HG03025 (cell line): ENCODE results near the gene CPLX1.

Experiments
- ATAC-seq: cut with Tn5 transposase; IDR thresholded peaks from one replicate; pipeline ENCODE4 v1.9.1; 2021; ENCODE audit warnings: mild to moderate bottlenecking, moderate library complexity; ENCODE audit not compliant: unreplicated experiment, low FRiP score

CPLX1 gene

DNA sequence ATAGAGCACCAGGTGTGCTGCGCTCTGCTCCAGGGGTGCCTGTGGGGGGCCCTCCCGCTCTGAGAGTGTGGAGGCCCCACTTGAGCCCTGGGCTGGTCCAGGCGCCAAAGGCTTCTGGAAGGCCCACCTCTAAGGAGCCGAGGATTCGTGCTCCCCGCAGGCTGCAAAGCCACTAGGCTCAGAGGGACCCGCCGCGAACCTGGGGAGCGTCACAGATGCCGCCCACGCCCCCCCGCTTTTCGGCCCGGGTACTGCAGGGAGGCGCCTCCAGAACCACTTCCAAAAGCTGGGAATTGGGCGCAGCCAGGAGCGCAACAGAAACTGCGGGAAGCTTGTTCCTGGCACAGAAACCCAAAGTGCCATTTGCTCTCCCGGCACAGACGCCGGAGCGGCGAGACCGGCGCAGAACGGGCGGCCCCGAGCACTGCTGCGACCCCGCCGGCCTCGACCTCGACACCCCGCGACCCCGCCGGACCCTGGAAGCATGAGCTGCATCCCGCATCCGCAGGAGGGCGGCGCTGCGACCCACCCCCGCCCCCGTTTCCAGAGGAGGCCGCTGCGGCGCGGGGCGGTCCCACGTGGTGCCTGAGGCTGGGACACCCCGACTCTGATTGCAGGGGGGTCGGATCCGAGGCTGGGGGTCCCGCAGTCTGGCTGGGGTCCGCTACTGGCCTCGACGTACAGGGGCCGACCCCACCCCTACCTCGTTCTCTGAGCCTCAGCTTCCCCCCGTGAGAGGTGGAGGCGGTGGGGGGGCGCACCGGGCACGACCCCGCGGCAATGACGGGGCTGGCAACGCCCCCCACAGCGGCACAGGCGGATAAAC is 30.8 kb downstream of the CPLX1 start:
- ATAC-seq = no peak

DNA sequence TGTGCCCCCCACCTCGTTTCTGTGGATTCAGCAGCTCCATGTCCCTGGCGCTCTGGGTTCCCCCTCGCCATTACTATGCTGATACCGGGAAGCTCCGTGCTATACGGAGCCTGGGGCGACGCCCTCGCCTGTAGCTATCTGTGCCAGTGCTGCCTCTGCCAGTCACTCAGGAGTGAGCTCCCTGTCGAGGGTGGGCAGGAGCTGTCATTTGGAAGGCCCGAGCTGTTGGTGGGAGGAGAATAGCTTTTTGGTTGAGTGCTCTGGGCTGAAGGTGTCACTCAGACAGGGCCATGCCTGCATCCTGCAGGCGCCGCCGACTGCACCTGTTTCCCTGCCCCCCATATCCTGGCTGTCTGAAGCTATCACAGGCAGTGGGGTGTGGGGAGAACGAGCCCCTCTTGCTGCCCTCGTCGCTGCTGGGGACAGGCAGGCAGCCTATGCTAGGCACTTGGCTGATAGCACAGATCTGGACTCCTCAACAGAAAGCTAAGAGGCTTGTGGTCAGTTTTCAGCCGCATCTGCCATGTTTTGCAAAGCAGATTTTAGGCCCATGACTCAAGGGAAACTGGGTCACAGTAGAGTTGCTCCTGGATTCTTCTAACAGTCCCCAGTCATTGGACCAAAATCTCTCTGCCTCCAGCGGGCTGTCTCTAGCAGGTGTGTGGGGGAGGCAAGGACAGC is 31.8 kb downstream of the CPLX1 start:
- no peak for ATAC-seq

DNA sequence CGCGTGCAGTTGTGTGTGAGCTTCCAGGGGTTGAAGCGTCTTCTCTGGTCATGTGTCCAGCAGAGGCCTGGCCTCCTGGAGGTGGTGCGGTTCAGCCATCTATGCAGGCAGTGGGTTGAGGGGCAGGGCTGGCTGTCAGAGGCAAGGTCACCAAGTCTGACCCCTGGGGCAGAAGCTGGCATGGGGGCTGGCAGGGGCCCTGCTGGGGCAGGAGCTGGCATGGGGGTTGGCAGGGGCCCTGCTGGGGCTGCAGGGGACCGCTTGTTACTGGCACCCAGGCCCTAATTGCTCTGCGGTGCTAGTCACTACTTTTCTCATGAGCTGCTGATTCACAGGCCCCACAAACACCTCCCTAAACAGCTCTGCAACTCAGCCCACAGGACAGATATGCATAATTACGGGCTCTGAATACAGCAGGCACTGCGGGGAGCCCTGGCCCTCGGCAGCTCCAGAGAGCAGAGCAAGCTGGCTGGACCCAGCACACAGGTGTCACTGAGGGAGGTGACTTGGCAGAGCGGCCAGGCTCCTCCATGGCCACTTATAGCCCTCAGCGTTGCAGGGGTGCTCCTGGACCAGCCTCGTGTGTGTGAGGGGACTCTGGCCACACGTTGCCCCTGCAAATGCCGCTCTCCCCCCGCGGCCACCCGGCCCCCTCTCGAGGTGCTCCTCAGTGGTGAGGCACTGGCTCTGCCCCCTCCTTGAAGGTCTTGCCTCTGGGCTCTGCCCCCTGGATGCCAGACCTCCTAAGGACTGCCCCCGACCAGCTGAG is 32.7 kb downstream of the CPLX1 start:
- ATAC-seq = no peak

DNA sequence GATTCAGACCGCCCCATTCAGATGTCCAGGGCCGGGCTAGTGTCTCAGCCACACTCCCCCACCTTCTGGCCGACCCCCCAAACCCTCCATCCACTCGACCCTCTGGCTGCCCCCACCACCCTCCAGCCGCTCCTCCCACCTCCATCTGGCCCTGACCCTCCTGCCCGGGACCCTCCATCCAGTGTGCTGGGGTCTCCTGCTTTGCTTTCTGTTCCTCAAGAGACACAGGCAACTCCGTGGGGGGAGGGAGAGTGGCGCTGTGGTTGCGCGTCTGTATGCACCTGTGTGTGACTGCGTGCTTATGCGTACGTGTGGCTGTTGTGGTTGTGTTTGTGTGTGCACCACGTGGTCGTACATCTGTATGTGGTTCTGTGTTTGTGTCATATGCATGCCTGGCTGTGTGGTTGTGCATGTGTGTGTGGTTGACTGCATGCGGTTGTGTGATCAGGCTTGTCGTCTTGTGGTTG is 33.3 kb downstream of the CPLX1 start:
- ATAC-seq = no peak

DNA sequence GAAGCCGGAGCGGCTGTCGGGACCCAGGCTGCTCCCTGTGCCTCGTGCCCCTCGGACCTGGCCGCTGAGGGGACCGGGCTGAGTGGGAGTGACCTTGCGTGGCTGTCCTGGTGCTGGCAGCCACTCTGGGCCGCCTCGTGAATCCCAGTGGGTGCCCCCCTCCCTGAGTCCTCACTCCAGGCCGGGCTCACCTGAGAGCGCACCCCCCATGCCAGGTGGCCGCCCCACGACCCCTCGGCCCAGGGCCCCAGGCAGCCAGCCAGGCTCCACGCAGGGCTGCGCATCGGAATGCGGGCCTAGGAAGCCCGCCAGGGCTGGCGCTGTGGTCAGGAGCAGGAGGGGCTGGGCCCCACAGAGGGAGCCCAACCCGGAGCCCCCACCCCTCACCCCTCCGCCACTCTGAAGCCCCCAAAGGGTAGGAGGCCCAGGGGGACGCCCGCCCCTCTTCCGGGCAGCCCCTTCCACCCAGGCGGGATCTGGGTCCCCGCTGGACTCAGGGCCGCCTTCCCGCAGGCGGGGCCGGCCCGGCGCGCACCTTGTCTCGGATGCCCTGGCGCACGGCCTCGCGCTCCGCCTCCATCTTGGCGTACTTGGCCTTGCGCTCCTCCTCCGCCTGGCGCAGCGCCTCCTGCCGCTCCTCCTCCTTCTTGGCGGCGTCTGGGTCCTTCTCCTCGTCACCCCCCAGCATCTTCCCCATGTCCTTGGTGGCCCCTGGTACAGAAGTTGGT is 33.9 kb downstream of the CPLX1 start:
- no peak for ATAC-seq

DNA sequence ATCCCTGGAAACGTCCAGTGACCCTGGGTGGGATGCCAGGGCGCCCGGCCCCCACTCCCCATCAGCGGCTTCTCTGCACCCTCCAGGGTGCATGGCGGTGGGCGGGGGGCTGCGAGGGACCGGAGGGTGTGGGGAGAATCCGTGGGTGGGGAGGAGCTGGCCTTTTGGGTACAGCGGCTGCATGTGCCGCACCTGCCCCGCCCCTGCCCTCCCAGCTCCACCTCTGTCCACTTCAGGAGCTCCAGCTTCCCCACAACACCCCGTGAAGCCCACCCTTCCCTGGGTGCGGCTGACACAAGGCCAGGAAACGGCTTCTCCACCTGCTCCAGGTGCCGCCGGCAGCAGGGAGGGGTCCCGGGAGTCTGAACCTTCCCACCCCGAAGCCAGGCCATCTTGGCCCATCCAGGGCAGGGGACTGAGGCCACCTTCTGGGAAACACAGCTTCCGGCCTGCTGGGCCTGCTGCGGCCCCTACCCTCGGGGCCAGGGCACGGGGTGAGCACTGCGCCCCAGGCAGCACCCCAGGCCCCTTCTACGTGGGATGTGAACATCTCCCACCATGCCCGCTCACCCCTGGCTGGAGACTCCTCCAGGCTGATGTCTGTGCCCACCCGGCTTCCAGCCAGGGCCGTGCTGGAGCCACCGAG is 34.6 kb downstream of the CPLX1 start:
- no peak for ATAC-seq

DNA sequence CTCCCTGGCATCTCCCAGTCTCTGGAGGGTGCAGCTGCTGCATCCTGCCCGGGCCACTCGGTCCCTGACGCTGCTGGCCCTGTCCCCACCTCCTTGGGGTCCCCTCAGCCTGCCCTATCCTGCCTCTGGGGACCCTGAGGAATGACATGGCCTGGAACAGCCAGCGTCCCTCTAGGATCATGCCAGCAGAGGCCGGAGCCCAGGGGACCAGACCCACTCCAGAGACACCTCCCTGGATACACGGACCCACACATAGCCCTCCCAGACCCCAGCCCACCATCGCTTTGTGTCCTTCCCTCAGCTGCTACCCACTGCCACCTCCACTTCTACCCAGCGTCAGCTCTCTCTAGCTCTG is 35.5 kb downstream of the CPLX1 start:
- no peak for ATAC-seq

DNA sequence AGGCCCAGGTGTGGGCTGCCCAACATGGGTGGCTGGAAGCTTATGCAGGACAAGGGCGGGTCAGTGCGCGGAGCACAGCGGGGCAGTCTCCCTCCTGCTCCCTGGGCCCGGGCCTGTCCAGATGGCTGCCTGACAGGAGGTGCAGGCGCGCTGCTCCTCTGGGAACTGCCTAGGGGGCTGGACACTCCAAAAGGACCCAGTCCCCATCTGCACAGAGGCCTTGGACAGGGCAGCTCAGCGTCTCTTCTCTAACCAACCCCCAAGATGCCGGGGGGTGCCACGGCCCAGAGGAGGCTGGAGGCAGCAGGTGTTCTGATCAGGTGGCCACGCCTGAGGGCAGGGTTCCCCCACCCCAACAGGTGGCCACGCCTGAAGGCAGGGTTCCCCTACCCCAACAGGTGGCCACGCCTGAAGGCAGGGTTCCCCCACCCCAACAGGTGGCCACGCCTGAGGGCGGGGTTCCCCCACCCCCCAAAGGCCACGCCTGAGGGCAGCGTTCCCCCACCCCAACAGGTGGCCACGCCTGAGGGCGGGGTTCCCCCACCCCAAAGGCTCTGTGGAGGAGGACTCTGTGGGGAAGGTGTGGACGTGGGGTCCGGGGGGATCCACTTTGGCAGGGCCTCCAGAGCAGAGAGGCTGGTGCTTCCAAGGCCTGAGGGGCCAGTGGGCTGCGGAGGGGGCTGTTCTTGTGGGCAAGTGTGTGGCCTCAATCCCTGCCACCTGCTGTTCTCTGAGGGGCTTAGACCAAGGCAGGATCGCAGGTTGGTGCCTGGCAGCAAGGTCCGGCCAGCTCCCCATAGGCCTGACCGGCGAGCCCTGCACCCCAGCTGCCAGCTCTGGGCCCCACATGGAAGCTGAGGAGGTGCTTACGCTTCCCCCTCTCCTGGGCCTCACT is 36.1 kb downstream of the CPLX1 start:
- no peak for ATAC-seq

DNA sequence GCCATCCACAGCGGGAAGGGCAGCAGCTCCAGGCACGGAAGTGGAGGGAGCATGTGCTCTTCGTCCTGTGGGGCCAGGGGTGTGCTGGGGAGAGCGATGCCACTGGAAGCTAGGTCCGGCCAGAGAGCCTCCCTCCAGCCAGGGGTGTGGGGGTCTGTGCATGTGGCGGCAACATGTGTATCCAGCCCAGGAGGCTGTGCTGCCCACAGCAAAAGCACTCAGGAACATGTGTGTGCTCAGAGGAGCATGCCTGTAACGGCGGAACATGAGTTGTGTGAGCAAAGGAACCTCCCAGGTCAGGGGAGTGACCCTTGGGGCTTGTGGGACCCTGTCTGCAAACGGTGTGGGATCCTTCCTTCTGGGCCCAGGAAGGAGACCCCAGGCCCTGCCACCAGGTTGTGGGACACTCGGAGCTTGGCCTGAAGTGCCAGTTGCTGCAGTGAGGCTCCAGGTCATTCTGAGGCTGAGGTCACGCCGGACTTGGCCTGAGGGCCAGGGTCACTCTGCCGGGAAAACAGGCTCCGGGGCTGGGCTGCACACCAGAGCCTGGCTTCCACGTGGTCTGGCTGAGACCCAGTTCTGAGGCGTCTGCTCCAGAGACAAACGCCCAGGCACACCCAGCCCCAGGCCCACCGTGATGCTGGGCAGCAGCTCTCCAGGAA is 37.2 kb downstream of the CPLX1 start:
- ATAC-seq = no peak

DNA sequence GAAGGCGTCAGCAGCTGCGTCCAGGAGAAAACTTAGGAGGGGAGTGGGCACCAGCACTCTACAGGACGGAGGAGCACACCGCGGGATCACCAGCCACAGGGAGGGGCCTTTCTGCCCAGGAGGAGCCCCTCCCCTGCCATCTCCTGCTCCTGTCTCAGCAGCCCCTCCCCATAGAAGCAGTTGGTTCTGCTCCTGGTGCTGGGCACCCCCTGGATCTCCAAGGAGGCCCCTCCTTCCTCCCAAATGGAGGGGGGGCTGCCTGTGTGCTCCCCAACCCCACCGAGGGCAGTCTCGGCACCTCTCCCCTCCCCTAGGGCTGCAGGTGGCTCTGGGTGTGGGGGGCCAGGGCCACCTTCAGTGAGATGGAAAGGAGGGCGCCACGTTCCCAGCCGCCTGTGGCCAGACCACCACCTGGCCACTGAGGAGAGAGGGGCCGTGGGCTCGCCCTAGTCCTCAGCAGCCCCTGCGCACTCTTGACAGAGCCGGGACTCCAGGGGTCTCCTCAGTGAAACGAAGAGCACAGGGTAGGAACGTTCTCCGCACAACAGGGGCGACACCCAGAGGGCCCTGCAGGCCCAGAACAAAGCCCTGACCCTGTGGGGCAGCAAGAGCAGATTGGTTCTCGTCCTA is 37.8 kb downstream of the CPLX1 start:
- no peak for ATAC-seq

DNA sequence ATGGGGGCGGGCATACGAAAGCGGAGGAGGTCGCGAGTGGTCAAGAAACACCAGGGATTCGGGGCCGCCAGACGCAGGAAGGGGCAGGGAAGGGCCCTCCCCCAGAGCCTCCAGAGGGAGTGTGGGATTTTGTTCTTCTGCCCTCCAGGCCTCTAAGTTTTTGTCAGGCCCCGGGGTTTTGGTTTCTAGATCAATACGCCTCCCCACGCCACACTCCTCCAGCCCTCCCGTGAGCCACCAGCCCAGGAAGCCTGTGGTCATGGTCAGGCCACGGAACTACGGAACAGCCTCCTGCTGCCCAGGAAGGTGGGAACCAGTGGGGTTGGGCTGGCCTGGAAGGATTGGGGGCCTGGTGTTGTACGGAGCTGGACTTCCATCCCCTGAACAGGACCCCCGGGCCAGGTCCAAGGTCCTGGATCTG is 38.4 kb downstream of the CPLX1 start:
- ATAC-seq = no peak

DNA sequence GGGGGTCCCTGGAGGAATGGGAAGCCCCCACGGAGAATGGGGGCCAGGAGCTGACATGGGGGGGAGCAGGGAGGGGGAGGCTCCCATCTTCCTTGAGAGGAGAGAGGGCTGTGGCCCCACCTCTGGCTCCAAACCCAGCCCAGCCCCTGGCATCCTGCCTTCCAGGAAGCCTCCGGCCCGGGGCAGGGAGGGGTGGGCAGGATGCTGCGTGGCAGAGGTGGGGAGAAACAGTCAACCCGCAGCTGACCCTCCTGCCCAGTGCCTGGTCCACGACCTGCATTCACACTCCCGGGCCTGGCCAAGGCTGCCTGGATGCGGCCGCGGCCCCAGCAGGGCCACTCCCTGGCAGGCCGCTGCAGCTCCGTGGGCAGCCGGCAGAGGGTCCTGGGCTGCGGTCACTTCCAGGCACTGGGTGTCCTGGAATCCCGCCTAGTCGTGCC is 39.0 kb downstream of the CPLX1 start:
- ATAC-seq = no peak

DNA sequence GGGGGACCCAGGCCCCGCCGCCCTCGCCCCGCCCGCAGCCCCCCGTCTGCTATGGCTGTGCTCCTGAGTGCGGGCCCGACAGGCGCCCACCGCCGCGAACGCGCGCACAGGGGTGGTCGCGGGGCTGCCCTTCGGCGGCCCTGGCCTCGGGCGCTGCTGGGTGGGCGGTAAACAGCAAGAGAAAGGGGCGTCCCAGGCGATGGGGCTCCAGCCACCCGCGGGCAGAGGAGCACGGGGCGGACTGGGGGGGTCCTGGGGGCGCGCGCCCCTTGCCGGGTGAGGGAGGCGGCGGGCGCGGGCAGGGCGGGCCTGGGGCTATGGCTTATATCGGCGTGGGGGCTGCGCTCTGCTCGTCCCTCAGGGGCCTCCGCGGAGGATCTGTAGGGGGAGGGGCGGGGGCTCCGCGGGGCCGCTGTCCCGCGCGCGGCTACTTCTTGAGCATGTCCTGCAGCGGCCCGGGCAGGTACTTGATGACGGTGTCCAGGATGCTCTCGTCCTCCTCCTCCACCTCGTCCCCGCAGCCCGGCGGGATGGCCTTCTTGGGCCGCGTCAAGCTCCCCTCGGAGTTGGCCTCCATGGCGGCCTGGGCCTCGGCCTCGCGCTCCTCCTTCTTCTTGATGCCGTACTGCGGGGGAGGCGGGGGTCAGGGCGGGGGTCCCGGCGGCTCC is 39.7 kb downstream of the CPLX1 start:
- no peak for ATAC-seq

DNA sequence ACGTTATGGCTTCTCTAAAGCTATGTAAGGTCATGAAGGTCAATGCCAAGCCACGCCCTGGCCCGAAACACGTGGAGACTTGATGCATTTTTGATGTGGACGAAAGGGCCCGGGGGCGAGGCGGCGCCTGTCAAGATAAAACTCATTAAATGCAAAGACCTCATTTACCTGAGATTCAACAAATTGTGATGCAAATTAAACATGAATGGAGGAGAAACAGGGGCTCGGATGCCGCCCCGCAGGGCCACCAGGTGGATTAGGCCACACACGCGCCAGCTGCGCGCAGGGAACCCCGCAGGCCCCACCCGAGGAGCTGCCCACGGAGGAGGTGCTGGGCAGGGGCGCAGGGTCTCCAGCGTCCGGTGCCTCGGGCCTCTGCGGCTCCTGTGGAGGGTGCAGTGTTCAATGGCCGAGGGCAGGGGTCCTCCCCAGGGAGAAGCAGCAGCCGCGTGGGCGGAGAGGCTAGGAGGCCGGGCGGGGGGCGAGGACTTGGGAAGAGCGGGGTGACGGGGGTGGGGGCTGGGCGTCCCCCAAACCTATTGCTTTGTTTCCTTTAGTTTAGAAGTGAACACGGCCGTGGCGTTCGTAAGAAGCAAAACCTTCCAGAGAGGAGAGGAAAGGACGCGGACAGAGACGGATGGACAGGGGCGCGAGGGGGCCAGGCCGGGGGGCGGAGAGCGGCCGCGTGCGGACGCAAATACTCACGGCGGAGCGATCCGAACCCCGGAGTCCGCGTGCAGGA is 40.4 kb downstream of the CPLX1 start:
- no peak for ATAC-seq

DNA sequence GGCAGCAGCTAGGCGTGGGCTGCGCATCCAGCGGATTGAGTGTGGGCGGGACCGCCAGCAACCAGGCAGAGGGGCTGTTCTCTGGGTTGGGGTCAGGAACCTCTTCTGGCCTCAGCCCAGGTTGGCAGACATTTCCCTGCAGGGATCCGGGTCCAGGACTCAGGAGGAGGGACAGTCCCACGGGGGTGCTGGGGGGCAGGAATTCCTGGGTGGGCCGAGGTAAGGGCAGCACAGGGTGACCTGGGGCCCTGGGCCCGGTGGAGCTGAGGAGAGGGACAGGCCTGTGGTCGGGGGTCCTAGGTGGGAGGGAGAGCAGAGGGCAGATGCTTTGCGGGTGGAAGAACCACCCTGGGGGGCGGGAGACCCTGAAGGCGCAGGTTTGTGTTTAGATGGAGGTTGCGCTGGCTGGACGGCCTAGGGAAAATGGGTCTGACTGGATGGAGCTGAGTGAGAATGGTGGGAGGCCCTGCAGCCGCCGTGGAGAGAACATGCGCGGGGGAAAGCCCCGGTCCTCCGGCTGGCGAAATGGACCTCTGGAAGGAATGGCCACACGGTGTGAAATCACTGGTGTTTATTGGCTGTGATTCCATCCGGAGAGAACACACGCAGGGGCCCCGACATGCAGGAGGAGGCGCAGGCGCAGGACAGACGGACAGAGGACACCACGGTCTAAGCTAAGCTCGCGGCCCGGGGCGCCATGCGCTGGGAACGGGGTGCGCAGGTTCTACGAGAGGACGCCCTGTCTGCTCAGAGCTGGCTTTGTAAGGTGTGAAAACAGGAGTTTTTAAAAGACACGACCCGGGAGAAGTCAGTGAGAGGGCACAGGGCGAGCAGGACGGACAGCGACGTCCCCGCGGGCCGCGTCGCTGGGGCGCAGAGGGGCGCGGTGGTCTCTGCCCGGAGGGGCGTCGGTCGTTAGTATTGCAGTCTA is 41.3 kb downstream of the CPLX1 start:
- no peak for ATAC-seq
